ENCODE results near the gene SMURF1.

The SMURF1 gene

GRCh38 chr7:99141841-99142726 lies 1.8 kb downstream of the SMURF1 start:
- peak; percentile 77 for DNase-seq (ENCODE audit: low spot score)

GRCh38 chr7:99141334-99141733 lies 2.6 kb downstream of the SMURF1 start:
- no peak for DNase-seq (ENCODE audit: low spot score)

GRCh38 chr7:99140813-99141212 lies 3.1 kb downstream of the SMURF1 start:
- no peak for DNase-seq (ENCODE audit: low spot score)

- DNase-seq (ENCODE audit: low spot score): no peak
Measured at GRCh38 chr7:99139036-99139435, 4.9 kb downstream of the SMURF1 start.

GRCh38 chr7:99137411-99138180 lies 6.3 kb downstream of the SMURF1 start:
- no peak for DNase-seq (ENCODE audit: low spot score)

- DNase-seq (ENCODE audit: low spot score): no peak
Measured at GRCh38 chr7:99135938-99136337, 8.0 kb downstream of the SMURF1 start.

- no peak for DNase-seq (ENCODE audit: low spot score)
Measured at GRCh38 chr7:99133766-99134564, 9.9 kb downstream of the SMURF1 start.

- no peak for DNase-seq (ENCODE audit: low spot score)
Measured at GRCh38 chr7:99132595-99133321, 11.2 kb downstream of the SMURF1 start.

GRCh38 chr7:99131290-99131689 lies 12.6 kb downstream of the SMURF1 start:
- no peak for DNase-seq (ENCODE audit: low spot score)

GRCh38 chr7:99129536-99129935 lies 14.4 kb downstream of the SMURF1 start:
- DNase-seq (ENCODE audit: low spot score): no peak

GRCh38 chr7:99129001-99129400 lies 14.9 kb downstream of the SMURF1 start:
- no peak for DNase-seq (ENCODE audit: low spot score)

GRCh38 chr7:99128076-99128950 lies 15.6 kb downstream of the SMURF1 start:
- no peak for DNase-seq (ENCODE audit: low spot score)

- no peak for DNase-seq (ENCODE audit: low spot score)
Measured at GRCh38 chr7:99127636-99128035, 16.3 kb downstream of the SMURF1 start.

- no peak for DNase-seq (ENCODE audit: low spot score)
Measured at GRCh38 chr7:99126921-99127553, 16.9 kb downstream of the SMURF1 start.

GRCh38 chr7:99125505-99125865 lies 18.4 kb downstream of the SMURF1 start:
- DNase-seq (ENCODE audit: low spot score): no peak

GRCh38 chr7:99124751-99125504 lies 19.0 kb downstream of the SMURF1 start:
- DNase-seq (ENCODE audit: low spot score): no peak

- DNase-seq (ENCODE audit: low spot score): no peak
Measured at GRCh38 chr7:99124236-99124635, 19.7 kb downstream of the SMURF1 start.

GRCh38 chr7:99123571-99124033 lies 20.3 kb downstream of the SMURF1 start:
- DNase-seq (ENCODE audit: low spot score): no peak

GRCh38 chr7:99122762-99123161 lies 21.1 kb downstream of the SMURF1 start:
- no peak for DNase-seq (ENCODE audit: low spot score)
